ENCODE data around the gene SHC2. TPM values are rescaled to one million over a fixed set of nuclear protein-coding genes. Genes with fewer than 3 reads are reported as not detected.

SHC2 gene
- total and polyA plus RNA-seq, 8 donors, result 13.8 to 169 (median 36.6) TPM

DNA sequence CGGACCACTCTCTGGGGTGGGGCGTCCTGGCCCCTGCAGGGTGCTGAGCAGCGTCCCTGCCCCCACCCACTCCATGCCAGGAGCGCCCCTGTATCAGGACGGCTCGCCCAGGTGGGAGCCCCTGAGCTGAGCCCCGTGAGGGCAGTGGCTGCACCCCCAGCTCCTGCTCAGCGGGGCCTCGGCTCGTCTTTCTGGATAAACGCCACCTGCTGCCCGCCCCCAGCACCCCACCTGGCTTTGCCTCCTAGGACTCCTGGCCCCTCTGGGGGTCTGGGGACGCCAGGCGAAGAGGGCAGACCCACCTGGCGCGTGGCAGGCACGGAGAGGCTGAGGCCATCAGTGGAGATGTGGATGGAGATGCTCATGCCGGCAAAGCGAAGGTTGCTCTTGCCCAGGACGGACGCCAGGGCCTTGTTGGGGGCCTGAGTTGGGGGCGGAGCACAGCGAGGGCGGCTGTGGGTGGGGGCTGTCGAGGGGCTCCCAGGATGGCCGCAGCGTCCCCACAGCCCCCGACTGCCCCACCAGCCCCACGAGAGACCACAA, 22.3 kb downstream of the SHC2 start:
- WGBS, 5 donors, result 65 to 76% (median 70%) methylated on average over 2 to 29 of the region's 29 CpGs
- DNase-seq, result no peak

DNA sequence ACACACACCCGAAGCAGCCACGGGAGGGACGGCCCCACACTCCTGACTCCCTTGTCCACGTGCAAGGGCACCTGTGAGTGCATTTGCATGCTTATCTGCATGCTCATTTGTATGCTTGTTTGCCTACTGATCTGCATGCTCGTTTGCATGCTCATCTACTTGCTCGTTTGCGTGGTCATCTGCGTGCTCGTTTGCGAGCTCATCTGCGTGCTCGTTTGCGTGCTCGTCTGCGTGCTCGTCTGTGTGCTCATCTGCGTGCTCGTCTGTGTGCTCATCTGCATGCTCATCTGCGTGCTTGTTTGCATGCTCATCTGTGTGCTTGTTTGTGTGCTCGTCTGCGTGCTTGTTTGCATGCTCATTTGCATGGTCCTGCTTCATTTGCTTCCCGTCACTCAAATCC, 23.8 kb downstream of the SHC2 start:
- Histone ChIP-seq H3K27ac (no peak overlapping the region), H3K4me1 (no peaks in the 10 kb centered on the region), H3K9me3 (no peaks in the 10 kb centered on the region), H3K4me3 (no peak overlapping the region), H3K36me3 (peaks cover 0 to 17% (median 4%) of the 10 kb centered on the region in 4 donors), H3K27me3 (peaks cover 0 to 17% (median 0%) of the 10 kb centered on the region in 3 donors)
- intact Hi-C loops (cut with DNase I; ENCODE audit: low total_unique reads), result no loop called here
- TF ChIP-seq EP300 (IDR thresholded peaks at IDR 0.05), result no peak
- no peak for TF ChIP-seq CTCF (IDR thresholded peaks at IDR 0.05)
- TF ChIP-seq POLR2A (IDR thresholded peaks at IDR 0.05), result no peak
- TF ChIP-seq POLR2AphosphoS5 (IDR thresholded peaks at IDR 0.05), result no peak
- no peak for DNase-seq
- 83 to 88% (median 85%) methylated on average over 22 of the region's 22 CpGs for WGBS, 5 donors

More for the DNA sequence above, 22.3 kb downstream of the SHC2 start:
- no peak overlapping the region for H3K4me3 ChIP-seq
- no peak overlapping the region for H3K27ac ChIP-seq
- no peaks in the 10 kb centered on the region for H3K9me3 ChIP-seq
- intact Hi-C loops (cut with DNase I; ENCODE audit: low total_unique reads), result no loop called here
- H3K27me3 ChIP-seq, result peaks cover 0 to 17% (median 0%) of the 10 kb centered on the region in 3 donors
- peaks cover 0 to 17% (median 4%) of the 10 kb centered on the region in 4 donors for H3K36me3 ChIP-seq
- H3K4me1 ChIP-seq, result no peaks in the 10 kb centered on the region
- no peak for TF ChIP-seq CTCF (IDR thresholded peaks at IDR 0.05)
- no peak for TF ChIP-seq POLR2A (IDR thresholded peaks at IDR 0.05)
- TF ChIP-seq POLR2AphosphoS5 (IDR thresholded peaks at IDR 0.05), result no peak
- TF ChIP-seq EP300 (IDR thresholded peaks at IDR 0.05), result no peak

DNA sequence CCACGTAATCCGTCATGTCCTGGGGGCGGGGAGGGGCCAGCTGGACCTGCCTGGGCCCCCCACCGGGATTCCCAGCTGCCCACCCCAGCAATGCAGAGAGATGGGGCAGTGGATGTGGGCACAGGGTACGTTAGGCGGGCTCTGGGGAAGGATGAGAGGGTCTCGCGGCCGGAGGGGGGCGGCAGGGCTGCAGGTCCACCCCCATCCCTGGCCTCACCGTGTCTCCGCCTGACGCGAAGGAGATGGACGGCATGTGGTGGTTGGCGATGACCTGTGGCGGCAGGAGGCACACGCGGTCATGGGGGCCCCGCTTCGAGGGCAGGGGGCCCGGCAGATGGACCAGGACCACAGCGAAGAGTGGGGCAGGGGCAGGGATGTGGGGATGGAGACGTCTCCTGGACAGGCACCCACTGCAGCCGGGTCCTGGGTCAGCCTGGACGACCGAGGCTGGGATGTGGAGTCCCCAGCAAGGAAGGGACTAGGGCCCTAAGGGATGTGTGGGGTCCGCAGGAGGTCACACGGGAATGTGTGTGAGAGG, 24.4 kb downstream of the SHC2 start:
- Histone ChIP-seq H3K36me3 (peaks cover 0 to 17% (median 4%) of the 10 kb centered on the region in 4 donors), H3K4me3 (no peak overlapping the region), H3K27me3 (peaks cover 0 to 17% (median 0%) of the 10 kb centered on the region in 3 donors), H3K9me3 (no peaks in the 10 kb centered on the region), H3K4me1 (no peaks in the 10 kb centered on the region), H3K27ac (no peak overlapping the region)
- intact Hi-C loops (cut with DNase I; ENCODE audit: low total_unique reads), result no loop called here
- 82 to 89% (median 85%) methylated on average over 23 to 29 of the region's 29 CpGs for WGBS, 5 donors
- TF ChIP-seq POLR2AphosphoS5 (IDR thresholded peaks at IDR 0.05) (no peak), CTCF (IDR thresholded peaks at IDR 0.05) (no peak), POLR2A (IDR thresholded peaks at IDR 0.05) (no peak), EP300 (IDR thresholded peaks at IDR 0.05) (no peak)
- no peak for DNase-seq

- intact Hi-C loops (cut with DNase I; ENCODE audit: low total_unique reads), result no loop called here
- 78 to 84% (median 80%) methylated on average over 19 to 33 of the region's 33 CpGs for WGBS, 5 donors
- Histone ChIP-seq H3K27me3 (peaks cover 0 to 17% (median 0%) of the 10 kb centered on the region in 3 donors), H3K9me3 (no peaks in the 10 kb centered on the region), H3K27ac (no peak overlapping the region), H3K36me3 (peaks cover 0 to 18% (median 5%) of the 10 kb centered on the region in 4 donors), H3K4me3 (no peak overlapping the region), H3K4me1 (no peaks in the 10 kb centered on the region)
- no peak for DNase-seq
- TF ChIP-seq CTCF (IDR thresholded peaks at IDR 0.05) (no peak), POLR2AphosphoS5 (IDR thresholded peaks at IDR 0.05) (no peak), POLR2A (IDR thresholded peaks at IDR 0.05) (no peak), EP300 (IDR thresholded peaks at IDR 0.05) (no peak)
Measured at GRCh38 chr19:435707-436412, 25.0 kb downstream of the SHC2 start.

All from stomach (tissue), 9 donors.